ENCODE data around the gene ADAM30.

The ADAM30 gene

DNA sequence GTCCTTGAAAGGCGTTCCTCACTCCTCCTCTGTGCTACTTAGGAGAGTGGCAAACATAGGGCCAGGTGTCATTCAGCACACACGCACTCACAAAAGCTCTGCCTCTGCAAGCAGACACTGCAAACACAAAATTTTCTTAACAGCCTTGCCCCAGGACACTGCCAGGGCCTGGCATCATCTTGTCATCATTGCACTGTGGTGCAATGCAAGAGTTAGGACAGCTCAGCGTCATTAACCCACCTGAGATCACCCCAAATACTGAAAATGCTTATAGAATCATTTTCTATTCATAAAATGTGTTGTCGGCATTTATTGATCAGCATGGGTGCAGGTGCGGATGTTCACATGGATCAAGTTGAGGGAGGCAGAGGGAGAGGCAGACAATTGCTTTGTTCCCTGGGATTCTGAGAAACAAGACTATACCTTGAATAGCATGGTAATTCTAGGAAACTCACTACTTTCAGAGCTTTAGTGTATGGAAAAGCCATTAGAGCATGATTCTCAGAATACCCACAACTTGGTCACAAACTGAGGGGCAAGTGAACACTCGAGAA is 3.0 kb downstream of the ADAM30 start:
- Histone ChIP-seq H3K27me3 (ENCODE audit: insufficient read depth, low read length) (peaks cover 17% of the 10 kb centered on the region; the same call in 1 of the 2 replicates), H3K4me1 (ENCODE audit: control insufficient read depth, insufficient read depth, low read length, unreplicated experiment) (no peaks in the 10 kb centered on the region)

DNA sequence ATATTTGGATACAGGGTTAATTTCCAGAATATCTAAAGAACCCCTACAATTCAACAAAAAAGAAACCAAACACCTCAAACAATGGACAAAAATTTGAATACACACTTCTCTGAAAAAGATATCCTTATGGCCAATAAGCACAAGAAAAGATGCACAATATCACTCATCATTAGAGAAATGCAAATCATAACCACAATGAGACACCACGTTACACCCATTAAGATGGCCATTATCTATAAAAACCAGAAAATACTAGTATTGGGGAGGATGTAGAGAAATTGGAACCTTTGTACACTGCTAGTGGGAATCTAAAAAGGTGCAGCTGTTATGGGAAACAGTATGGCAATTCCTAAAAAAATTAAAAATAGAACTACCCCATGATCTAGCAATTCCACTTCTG is 4.9 kb downstream of the ADAM30 start:
- H3K27ac ChIP-seq (ENCODE audit: low read depth, low read length), result no peak overlapping the region
- H3K36me3 ChIP-seq (ENCODE audit: insufficient read depth, low read length), result no peaks in the 10 kb centered on the region; the same call in 1 of the 2 replicates
- 0 out of 2 replicates have a peak, but pooled peaks cover 3% of the 10 kb centered on the region for H3K27me3 ChIP-seq (ENCODE audit: insufficient read depth, low read length)
- no peak overlapping the region for H3K4me3 ChIP-seq (ENCODE audit: low read depth, low read length)
- H3K79me2 ChIP-seq (ENCODE audit: control insufficient read depth, insufficient read depth, low read length, unreplicated experiment), result no peaks in the 10 kb centered on the region
- no peaks in the 10 kb centered on the region for H3K4me1 ChIP-seq (ENCODE audit: control insufficient read depth, insufficient read depth, low read length, unreplicated experiment)
- H2AFZ ChIP-seq (ENCODE audit: low read length, unreplicated experiment), result no peak overlapping the region

More for the DNA sequence above, 3.0 kb downstream of the ADAM30 start:
- no peak overlapping the region for H3K27ac ChIP-seq (ENCODE audit: low read depth, low read length)
- no peak overlapping the region for H2AFZ ChIP-seq (ENCODE audit: low read length, unreplicated experiment)
- H3K36me3 ChIP-seq (ENCODE audit: insufficient read depth, low read length), result no peaks in the 10 kb centered on the region; the same call in 1 of the 2 replicates
- no peak overlapping the region for H3K4me3 ChIP-seq (ENCODE audit: low read depth, low read length)
- H3K79me2 ChIP-seq (ENCODE audit: control insufficient read depth, insufficient read depth, low read length, unreplicated experiment), result no peaks in the 10 kb centered on the region

DNA sequence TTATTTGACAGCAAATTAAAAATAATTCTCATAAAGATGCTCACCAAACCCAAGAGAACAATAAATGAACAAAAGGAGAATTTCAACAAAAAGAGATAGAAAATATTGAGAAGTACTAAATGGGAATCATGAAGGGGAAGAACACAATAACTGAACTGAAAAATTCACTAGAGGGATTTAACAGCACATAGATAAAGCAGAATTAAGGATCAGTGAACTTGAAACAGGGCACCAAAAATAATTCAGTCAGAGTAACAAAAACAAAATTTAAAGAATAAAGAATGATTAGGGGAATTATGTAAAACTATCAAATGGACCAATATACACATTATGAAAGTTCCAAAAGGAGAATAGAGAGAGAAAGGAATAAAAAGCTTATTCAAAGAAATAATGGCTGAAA is 7.8 kb downstream of the ADAM30 start:
- Histone ChIP-seq H3K27me3 (ENCODE audit: insufficient read depth, low read length) (no peaks in the 10 kb centered on the region), H3K79me2 (ENCODE audit: control insufficient read depth, insufficient read depth, low read length, unreplicated experiment) (no peaks in the 10 kb centered on the region), H2AFZ (ENCODE audit: low read length, unreplicated experiment) (no peak overlapping the region), H3K27ac (ENCODE audit: low read depth, low read length) (no peak overlapping the region), H3K4me3 (ENCODE audit: low read depth, low read length) (no peak overlapping the region), H3K36me3 (ENCODE audit: insufficient read depth, low read length) (no peaks in the 10 kb centered on the region; the same call in 1 of the 2 replicates), H3K4me1 (ENCODE audit: control insufficient read depth, insufficient read depth, low read length, unreplicated experiment) (no peaks in the 10 kb centered on the region)

DNA sequence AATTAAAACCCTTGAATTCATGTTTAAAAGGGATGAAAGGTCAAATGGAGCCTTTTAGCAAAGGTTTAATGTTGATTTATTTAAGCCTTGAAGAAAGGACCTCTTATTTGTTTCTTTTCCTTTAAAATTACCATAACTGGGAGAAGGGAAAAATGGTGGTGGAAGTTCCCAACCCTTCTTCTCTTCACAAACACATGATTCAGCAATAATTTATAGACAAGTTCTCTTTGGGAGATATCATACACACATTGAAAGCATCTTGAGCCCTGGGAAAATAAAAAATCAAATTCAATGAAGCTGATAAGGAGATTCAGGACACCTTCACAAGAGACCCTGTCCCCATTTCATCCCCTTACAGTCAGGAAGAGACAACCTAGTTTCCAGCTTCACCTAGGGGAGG is 8.9 kb downstream of the ADAM30 start:
- Histone ChIP-seq H3K4me3 (ENCODE audit: low read depth, low read length) (no peak overlapping the region), H3K79me2 (ENCODE audit: control insufficient read depth, insufficient read depth, low read length, unreplicated experiment) (no peaks in the 10 kb centered on the region), H2AFZ (ENCODE audit: low read length, unreplicated experiment) (no peak overlapping the region), H3K27ac (ENCODE audit: low read depth, low read length) (no peak overlapping the region), H3K36me3 (ENCODE audit: insufficient read depth, low read length) (no peaks in the 10 kb centered on the region; the same call in 1 of the 2 replicates), H3K4me1 (ENCODE audit: control insufficient read depth, insufficient read depth, low read length, unreplicated experiment) (no peaks in the 10 kb centered on the region), H3K27me3 (ENCODE audit: insufficient read depth, low read length) (no peaks in the 10 kb centered on the region)

DNA sequence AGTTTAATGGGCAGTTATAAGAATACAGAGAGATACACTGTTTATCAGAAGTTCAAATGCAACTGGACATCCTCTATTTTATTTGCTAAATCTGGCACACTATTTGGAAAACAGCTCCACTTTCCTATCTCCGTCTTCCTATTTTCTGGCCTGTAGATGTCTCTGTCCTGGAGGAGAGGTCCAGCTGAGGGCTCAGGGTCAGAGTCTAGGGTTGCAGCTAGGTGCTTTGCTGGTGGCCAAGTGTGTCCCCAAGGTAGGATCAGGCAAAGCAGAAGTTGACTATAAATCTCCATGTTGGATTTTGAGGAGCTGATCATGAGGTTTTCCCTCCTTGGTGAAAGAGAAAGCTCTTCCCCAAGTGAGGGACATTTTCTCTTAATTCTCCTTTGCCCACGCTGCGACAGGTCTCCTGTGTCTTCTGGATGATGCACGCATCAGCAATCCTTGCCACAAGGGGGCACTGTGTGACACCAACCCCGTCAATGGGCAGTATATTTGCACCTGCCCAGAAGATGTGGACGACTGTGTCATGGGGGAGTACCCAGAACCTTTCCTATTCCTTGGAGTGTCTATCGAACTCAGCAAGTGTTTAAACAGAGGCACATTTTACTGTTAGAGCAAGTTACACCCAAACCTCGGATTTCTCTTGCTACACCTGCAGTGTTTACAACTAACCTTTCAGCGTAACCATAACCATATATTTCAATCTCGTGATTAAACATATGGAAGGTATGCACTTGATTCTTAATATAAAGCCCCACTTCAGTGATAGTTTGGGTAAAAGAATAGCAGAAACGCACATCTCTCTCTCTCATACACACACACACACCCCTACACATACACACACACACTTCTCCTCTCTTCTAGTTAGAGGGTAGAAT is 10.2 kb downstream of the ADAM30 start:
- Histone ChIP-seq H2AFZ (ENCODE audit: low read length, unreplicated experiment) (no peak overlapping the region), H3K79me2 (ENCODE audit: control insufficient read depth, insufficient read depth, low read length, unreplicated experiment) (no peaks in the 10 kb centered on the region), H3K4me3 (ENCODE audit: low read depth, low read length) (no peak overlapping the region), H3K27ac (ENCODE audit: low read depth, low read length) (no peak overlapping the region), H3K27me3 (ENCODE audit: insufficient read depth, low read length) (no peaks in the 10 kb centered on the region), H3K4me1 (ENCODE audit: control insufficient read depth, insufficient read depth, low read length, unreplicated experiment) (no peaks in the 10 kb centered on the region), H3K36me3 (ENCODE audit: insufficient read depth, low read length) (no peaks in the 10 kb centered on the region; the same call in 1 of the 2 replicates)

DNA sequence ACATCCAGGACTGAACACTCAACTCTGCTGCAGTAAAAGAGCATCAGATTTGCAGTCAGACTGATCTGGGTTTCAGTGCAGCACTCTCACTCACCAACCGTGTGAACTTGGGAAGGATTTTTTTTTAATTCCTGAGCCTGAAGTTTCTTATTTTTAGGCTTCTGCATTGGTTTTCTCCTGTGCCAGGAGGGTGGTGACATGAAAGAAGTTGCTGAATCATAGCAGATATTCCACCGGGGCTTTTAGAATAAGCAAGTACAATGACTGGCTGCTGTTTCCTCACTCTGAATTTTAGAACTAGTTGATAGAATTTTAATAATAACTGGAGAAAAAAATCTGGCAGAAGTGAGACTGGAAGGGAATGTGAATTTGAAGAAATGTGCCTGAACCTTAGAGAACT is 11.6 kb downstream of the ADAM30 start:
- H3K36me3 ChIP-seq (ENCODE audit: insufficient read depth, low read length), result no peaks in the 10 kb centered on the region; the same call in 1 of the 2 replicates
- no peaks in the 10 kb centered on the region for H3K27me3 ChIP-seq (ENCODE audit: insufficient read depth, low read length)
- H3K27ac ChIP-seq (ENCODE audit: low read depth, low read length), result no peak overlapping the region
- no peak overlapping the region for H3K4me3 ChIP-seq (ENCODE audit: low read depth, low read length)
- H3K79me2 ChIP-seq (ENCODE audit: control insufficient read depth, insufficient read depth, low read length, unreplicated experiment), result no peaks in the 10 kb centered on the region
- H3K4me1 ChIP-seq (ENCODE audit: control insufficient read depth, insufficient read depth, low read length, unreplicated experiment), result no peaks in the 10 kb centered on the region
- H2AFZ ChIP-seq (ENCODE audit: low read length, unreplicated experiment), result no peak overlapping the region

DNA sequence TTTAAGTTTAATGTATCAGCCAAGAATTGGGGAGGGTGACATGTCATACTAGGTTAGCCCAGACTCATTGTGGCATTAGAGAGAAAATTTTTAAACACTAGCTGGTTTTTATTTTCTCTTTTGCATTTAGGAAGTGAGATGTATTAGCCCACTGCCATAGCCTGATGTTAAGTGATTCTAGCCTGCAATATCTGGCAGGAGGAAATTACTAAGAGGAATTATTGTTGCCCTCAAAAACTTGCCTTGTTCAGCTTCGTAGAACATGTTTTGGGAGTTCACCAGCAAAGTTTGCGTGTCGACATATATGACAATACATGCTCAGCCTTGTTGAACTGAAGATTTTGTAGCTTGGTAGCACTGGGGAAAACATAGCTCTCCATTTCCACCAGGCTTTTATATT is 12.5 kb downstream of the ADAM30 start:
- H3K27ac ChIP-seq (ENCODE audit: low read depth, low read length), result no peak overlapping the region
- H3K79me2 ChIP-seq (ENCODE audit: control insufficient read depth, insufficient read depth, low read length, unreplicated experiment), result no peaks in the 10 kb centered on the region
- H3K4me3 ChIP-seq (ENCODE audit: low read depth, low read length), result no peak overlapping the region
- H3K36me3 ChIP-seq (ENCODE audit: insufficient read depth, low read length), result no peaks in the 10 kb centered on the region; the same call in 1 of the 2 replicates
- no peaks in the 10 kb centered on the region for H3K27me3 ChIP-seq (ENCODE audit: insufficient read depth, low read length)
- H2AFZ ChIP-seq (ENCODE audit: low read length, unreplicated experiment), result no peak overlapping the region
- no peaks in the 10 kb centered on the region for H3K4me1 ChIP-seq (ENCODE audit: control insufficient read depth, insufficient read depth, low read length, unreplicated experiment)

DNA sequence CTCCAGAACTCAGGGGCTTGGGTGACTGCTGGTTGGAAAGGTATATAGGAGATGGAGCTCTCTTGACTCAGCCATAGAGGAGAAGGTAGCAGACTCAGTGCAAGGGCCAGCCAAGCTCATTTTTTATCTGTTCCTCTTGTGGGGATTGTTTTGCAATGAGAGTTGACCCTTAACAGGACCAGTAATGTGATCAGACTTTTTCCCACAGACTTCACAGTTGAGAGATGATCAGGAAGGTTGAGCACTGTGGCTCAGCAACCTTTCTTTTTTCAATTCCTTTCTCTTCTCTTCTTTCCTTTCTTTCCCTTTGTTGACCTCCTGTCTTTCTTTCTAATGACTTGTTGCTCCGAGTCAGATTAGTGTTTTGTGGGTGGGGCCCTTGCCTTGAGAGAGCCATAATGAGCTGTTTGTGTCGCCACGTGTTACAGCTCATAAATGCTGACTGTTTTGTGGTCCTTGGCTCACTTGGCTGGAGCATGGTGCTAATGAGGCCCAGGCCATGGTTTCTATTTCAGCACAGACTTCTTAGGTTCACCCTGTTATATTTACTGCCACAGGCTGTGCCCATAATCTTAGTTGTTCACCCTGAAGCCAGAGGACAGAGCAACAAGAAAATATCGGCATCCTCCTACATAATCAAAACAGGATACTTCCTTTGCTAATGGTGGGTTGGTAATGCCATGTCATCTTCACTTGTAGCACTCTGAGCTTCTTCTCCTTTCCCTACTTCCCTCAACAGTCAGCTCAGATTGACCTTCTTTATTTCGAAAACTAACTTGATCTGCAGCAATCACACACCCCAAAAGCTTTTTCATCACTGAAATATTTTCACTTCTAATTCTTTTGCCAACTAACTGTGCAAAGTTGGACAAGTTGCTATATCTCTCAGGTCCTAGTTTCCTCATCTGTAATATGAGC is 13.9 kb downstream of the ADAM30 start:
- Histone ChIP-seq H3K79me2 (ENCODE audit: control insufficient read depth, insufficient read depth, low read length, unreplicated experiment) (no peaks in the 10 kb centered on the region), H3K36me3 (ENCODE audit: insufficient read depth, low read length) (no peaks in the 10 kb centered on the region), H3K27ac (ENCODE audit: low read depth, low read length) (no peak overlapping the region), H2AFZ (ENCODE audit: low read length, unreplicated experiment) (no peak overlapping the region), H3K27me3 (ENCODE audit: insufficient read depth, low read length) (no peaks in the 10 kb centered on the region), H3K4me1 (ENCODE audit: control insufficient read depth, insufficient read depth, low read length, unreplicated experiment) (no peaks in the 10 kb centered on the region), H3K4me3 (ENCODE audit: low read depth, low read length) (no peak overlapping the region)

DNA sequence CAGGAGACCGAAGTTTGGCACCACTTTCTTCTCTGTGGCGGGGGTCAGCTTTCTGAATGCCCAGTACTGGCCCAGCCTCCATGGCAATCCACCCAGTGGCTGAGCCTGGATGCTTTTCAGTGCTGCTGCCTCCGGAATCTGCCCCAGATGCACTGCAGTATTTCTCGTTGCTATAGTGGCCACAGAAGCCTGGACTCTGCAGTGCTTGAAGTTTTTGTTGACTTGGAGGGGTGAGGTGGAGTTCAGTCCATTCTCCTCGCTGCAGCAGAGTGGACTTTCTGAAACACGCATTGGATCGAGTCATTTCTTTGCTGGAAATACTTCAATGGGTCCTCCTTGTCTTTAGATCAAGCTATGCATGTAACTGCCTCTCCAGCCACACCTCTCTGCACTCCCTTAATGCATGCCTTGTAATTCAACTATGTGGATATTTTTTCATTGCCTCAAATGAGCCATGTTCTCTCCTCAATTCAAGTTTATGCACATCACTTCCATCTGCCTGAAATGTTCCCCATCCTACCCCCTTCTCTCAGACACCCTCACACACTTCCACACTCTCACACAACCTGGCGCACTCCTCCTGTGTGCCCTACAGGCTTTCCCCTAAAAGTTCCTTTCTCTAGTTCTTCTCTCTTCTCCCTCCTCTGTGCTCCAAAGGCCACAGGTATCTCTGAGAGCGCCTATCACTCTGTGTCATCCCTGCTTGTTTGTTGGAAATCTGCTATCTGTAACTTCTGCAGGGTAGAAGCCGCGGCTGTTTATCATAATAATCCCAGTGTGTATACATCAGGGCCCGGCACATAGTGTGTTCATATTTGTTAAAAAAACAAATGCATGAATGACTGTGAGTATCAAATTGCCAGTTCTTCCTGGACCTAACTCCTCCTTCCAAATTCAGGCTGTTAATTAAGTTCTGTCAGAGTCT is 16.5 kb downstream of the ADAM30 start:
- no peak overlapping the region for H2AFZ ChIP-seq (ENCODE audit: low read length, unreplicated experiment)
- H3K27me3 ChIP-seq (ENCODE audit: insufficient read depth, low read length), result no peaks in the 10 kb centered on the region
- H3K27ac ChIP-seq (ENCODE audit: low read depth, low read length), result no peak overlapping the region
- no peak overlapping the region for H3K4me3 ChIP-seq (ENCODE audit: low read depth, low read length)
- H3K36me3 ChIP-seq (ENCODE audit: insufficient read depth, low read length), result no peaks in the 10 kb centered on the region
- H3K4me1 ChIP-seq (ENCODE audit: control insufficient read depth, insufficient read depth, low read length, unreplicated experiment), result no peaks in the 10 kb centered on the region
- no peaks in the 10 kb centered on the region for H3K79me2 ChIP-seq (ENCODE audit: control insufficient read depth, insufficient read depth, low read length, unreplicated experiment)
